SK-N-SH treated with all-trans-retinoic acid at 6 μM for 48 hours (cell line): ENCODE results near the gene POLD4.

ENCODE experiments used
- ARNTL ChIP-seq: fragments of 450-650 bp; formaldehyde crosslinking; IDR thresholded peaks from 2 replicates; pipeline ENCODE4 v1.5.0; 2020; ENCODE audit warnings: low read depth, mild to moderate bottlenecking, moderate library complexity, borderline replicate concordance
- ISL1 ChIP-seq: fragments of 250-450 bp; sonication (Bioruptor Pico); IDR thresholded peaks from 2 replicates; pipeline ENCODE4 v2.1.2; 2022; ENCODE audit warnings: mild to moderate bottlenecking, moderate library complexity
- OSR1 ChIP-seq: fragments of 250-450 bp; sonication (Bioruptor Pico); IDR thresholded peaks from 2 replicates; pipeline ENCODE4 v1.8.0; 2022; ENCODE audit warnings: moderate library complexity, mild to moderate bottlenecking, inconsistent platforms
- RARB ChIP-seq: fragments of 250-450 bp; sonication (Bioruptor Pico); IDR thresholded peaks from 2 replicates; pipeline ENCODE4 v1.8.0; 2021; ENCODE audit warnings: mild to moderate bottlenecking, moderate library complexity
- TCF4 ChIP-seq: fragments of 250-450 bp; sonication (Bioruptor Pico); IDR thresholded peaks from 2 replicates; pipeline ENCODE4 v1.8.0; 2021; ENCODE audit warnings: mild to moderate bottlenecking, moderate library complexity, borderline replicate concordance
- ZFP3 ChIP-seq: fragments of 250-450 bp; sonication (Bioruptor Pico); IDR thresholded peaks from 2 replicates; pipeline ENCODE4 v1.5.0; 2020; ENCODE audit warnings: mild to moderate bottlenecking, moderate library complexity
- TF ChIP-seq, protein P1 (sequence below): fragments of 250-450 bp; sonication (Bioruptor Pico); IDR thresholded peaks from 2 replicates; pipeline ENCODE4 v1.5.1; 2020; ENCODE audit warnings: low read depth, mild to moderate bottlenecking, moderate library complexity

DNA sequence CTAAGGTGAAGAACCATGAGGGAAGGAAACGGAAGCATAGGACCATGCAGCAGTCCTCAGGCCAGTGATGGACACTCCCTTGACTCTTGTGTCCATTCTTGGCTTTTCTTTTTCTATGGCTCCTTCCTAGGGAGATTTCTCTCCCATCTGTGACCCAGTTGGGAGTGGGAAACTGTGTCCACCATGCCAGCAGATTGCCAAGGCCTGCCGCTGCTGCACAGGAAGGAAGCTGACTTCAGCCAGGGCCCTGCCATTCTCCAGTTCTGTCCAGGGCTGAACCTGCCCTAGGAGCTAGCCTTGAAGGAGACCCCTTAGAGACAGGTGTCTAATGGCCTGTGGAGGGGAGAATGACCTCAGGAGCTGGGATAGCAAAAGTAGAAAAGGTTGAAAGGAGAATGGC is 32.7 kb downstream of the POLD4 start:
- no peak for TF ChIP-seq TCF4
- TF ChIP-seq, protein P1, sequence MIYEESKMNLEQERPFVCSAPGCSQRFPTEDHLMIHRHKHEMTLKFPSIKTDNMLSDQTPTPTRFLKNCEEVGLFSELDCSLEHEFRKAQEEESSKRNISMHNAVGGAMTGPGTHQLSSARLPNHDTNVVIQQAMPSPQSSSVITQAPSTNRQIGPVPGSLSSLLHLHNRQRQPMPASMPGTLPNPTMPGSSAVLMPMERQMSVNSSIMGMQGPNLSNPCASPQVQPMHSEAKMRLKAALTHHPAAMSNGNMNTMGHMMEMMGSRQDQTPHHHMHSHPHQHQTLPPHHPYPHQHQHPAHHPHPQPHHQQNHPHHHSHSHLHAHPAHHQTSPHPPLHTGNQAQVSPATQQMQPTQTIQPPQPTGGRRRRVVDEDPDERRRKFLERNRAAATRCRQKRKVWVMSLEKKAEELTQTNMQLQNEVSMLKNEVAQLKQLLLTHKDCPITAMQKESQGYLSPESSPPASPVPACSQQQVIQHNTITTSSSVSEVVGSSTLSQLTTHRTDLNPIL (CRISPR knock-in tag), result no peak
- no peak for TF ChIP-seq ZFP3
- no peak for TF ChIP-seq RARB (CRISPR knock-in tag)
- no peak for TF ChIP-seq ISL1 (CRISPR knock-in tag)
- no peak for TF ChIP-seq OSR1 (CRISPR knock-in tag)
- TF ChIP-seq ARNTL (CRISPR knock-in tag), result no peak
